HEK293T (cell line): Measurements from ENCODE around the gene KRT6A.

Experiments
- CTCF ChIA-PET: fragments of 350-600 bp; formaldehyde crosslinking; extraction: SDS; loops from one replicate; lab custom pipeline; 2021; ENCODE audit warnings: antibody characterized with exemption, inconsistent platforms; lab: Yijun Ruan, JAX
- POLR2A ChIA-PET: fragments of 350-600 bp; formaldehyde crosslinking; extraction: SDS; loops from one replicate; lab custom pipeline; 2020; ENCODE audit warnings: antibody characterized with exemption, inconsistent platforms; lab: Yijun Ruan, JAX
- DNase-seq: peaks from one replicate; pipeline ENCODE4 v3.0.0; 2012; ENCODE audit warnings: mixed read lengths; ENCODE audit errors: extremely low spot score
- ARNT ChIP-seq: fragments of 450-650 bp; IDR thresholded peaks from 2 replicates; pipeline ENCODE4 v1.6.1; 2017; ENCODE audit warnings: mild to moderate bottlenecking
- BHLHE40 ChIP-seq: fragments of 450-650 bp; IDR thresholded peaks from 2 replicates; pipeline ENCODE4 v1.6.1; 2016; ENCODE audit warnings: mild to moderate bottlenecking, moderate library complexity, borderline replicate concordance
- CTBP1 ChIP-seq: fragments of 450-650 bp; IDR thresholded peaks from 2 replicates; pipeline ENCODE4 v1.6.1; 2016; ENCODE audit warnings: borderline replicate concordance
- ELF4 ChIP-seq: fragments of 450-650 bp; IDR thresholded peaks from 2 replicates; pipeline ENCODE4 v1.6.1; 2017; ENCODE audit warnings: antibody characterized with exemption
- FOXA1 ChIP-seq: fragments of 450-650 bp; IDR thresholded peaks from 2 replicates; pipeline ENCODE4 v1.6.1; 2016; ENCODE audit warnings: mild to moderate bottlenecking
- FOXK2 ChIP-seq: fragments of 450-650 bp; IDR thresholded peaks from 2 replicates; pipeline ENCODE4 v1.6.1; 2016; ENCODE audit warnings: mild to moderate bottlenecking
- FOXM1 ChIP-seq: fragments of 450-650 bp; IDR thresholded peaks from 2 replicates; pipeline ENCODE4 v1.6.1; 2017; ENCODE audit warnings: mild to moderate bottlenecking, borderline replicate concordance
- HDGF ChIP-seq: fragments of 450-650 bp; IDR thresholded peaks from 2 replicates; pipeline ENCODE4 v1.6.1; 2017; ENCODE audit warnings: antibody characterized with exemption, borderline replicate concordance
- L3MBTL2 ChIP-seq: fragments of 450-650 bp; conservative IDR thresholded peaks from 2 replicates; pipeline ENCODE4 v1.6.1; 2016; ENCODE audit warnings: mild to moderate bottlenecking
- LEF1 ChIP-seq: fragments of 450-650 bp; IDR thresholded peaks from 2 replicates; pipeline ENCODE4 v1.6.1; 2017; ENCODE audit warnings: mild to moderate bottlenecking, borderline replicate concordance
- NFRKB ChIP-seq: fragments of 450-650 bp; IDR thresholded peaks from 2 replicates; pipeline ENCODE4 v1.6.1; 2016; ENCODE audit warnings: mild to moderate bottlenecking, moderate library complexity
- PKNOX1 ChIP-seq: fragments of 450-650 bp; IDR thresholded peaks from 2 replicates; pipeline ENCODE4 v1.6.1; 2016
- SP1 ChIP-seq: fragments of 450-650 bp; IDR thresholded peaks from 2 replicates; pipeline ENCODE4 v1.6.1; 2017
- SUZ12 ChIP-seq: fragments of 450-650 bp; IDR thresholded peaks from 2 replicates; pipeline ENCODE4 v1.6.1; 2016; ENCODE audit warnings: mild to moderate bottlenecking
- TARDBP ChIP-seq: fragments of 450-650 bp; IDR thresholded peaks from 2 replicates; pipeline ENCODE4 v1.6.1; 2016
- ZNF384 ChIP-seq: fragments of 450-650 bp; IDR thresholded peaks from 2 replicates; pipeline ENCODE4 v1.6.1; 2016

KRT6A gene

GRCh38 chr12:52441320-52441911 lies 51.6 kb downstream of the KRT6A start:
- POLR2A ChIA-PET, result no interaction called here
- no peak for DNase-seq
- CTCF ChIA-PET, result no interaction called here
- no peak for TF ChIP-seq ELF4

GRCh38 chr12:52440821-52441319 lies 52.2 kb downstream of the KRT6A start:
- CTCF ChIA-PET, result no interaction called here
- no peak for TF ChIP-seq LEF1
- TF ChIP-seq ARNT, result no peak
- TF ChIP-seq SP1, result no peak
- TF ChIP-seq CTBP1, result no peak
- TF ChIP-seq TARDBP, result no peak
- TF ChIP-seq FOXK2, result no peak
- no peak for DNase-seq
- POLR2A ChIA-PET, result no interaction called here

DNA sequence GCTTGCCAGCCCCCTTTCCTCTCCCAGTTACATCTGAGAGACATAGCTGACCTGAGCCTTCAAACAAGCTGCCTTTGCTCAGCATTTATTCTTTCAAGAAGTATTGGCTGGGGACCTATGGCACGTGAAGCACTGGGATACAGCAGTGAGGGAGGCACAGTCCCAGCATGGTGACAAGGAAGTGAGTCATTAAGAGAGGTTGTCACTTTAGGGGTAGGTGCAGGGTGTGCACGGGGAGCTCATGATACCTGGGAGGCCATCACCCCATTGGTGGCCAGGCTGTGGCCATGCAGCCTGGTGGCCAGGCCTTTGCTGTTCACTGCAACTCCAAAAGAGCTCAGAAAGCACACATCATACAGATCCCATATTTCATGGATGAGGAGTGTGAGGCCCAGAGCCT lies 53.2 kb downstream of the KRT6A start:
- DNase-seq, result no peak
- TF ChIP-seq L3MBTL2, result no peak
- TF ChIP-seq SP1, result no peak
- no peak for TF ChIP-seq NFRKB
- no peak for TF ChIP-seq PKNOX1
- no peak for TF ChIP-seq SUZ12
- TF ChIP-seq ZNF384, result no peak
- TF ChIP-seq FOXA1, result no peak
- ChIA-PET POLR2A (no interaction called here), CTCF (no interaction called here)

DNA sequence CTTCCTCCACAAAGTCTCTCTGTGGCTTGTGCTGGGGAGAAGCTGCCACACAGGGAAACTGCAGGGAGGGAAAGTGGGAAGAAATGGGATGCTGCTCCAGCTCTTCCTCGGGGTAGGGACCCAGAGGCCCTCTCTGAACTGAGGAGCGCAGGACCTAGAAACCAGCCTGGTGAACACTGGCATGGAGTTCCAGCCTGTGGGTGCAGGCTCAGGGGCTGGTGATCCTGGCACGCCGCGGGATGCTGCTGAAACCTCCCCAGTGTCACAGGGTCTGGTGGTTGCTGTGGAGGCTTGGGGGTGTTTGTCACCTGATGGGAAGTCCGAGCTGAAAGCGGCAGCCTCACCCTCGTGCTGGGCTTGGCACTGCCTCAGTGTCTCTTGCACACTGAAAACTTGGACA lies 53.6 kb downstream of the KRT6A start:
- TF ChIP-seq FOXA1, result no peak
- no peak for TF ChIP-seq HDGF
- no peak for TF ChIP-seq FOXK2
- TF ChIP-seq BHLHE40, result no peak
- TF ChIP-seq TARDBP, result no peak
- TF ChIP-seq ELF4, result no peak
- TF ChIP-seq ZNF384, result no peak
- TF ChIP-seq FOXM1, result no peak
- no peak for TF ChIP-seq CTBP1
- TF ChIP-seq PKNOX1, result no peak
- no peak for TF ChIP-seq SUZ12
- TF ChIP-seq ARNT, result no peak
- no peak for TF ChIP-seq NFRKB
- no peak for TF ChIP-seq LEF1
- TF ChIP-seq SP1, result no peak
- TF ChIP-seq L3MBTL2, result no peak
- DNase-seq, result no peak
- ChIA-PET CTCF (no interaction called here), POLR2A (no interaction called here)

- TF ChIP-seq FOXM1 (no peak), ZNF384 (no peak), FOXA1 (no peak), ARNT (no peak), BHLHE40 (no peak), SUZ12 (no peak)
- ChIA-PET POLR2A (no interaction called here), CTCF (no interaction called here)
- DNase-seq, result no peak
These were observed 54.5 kb downstream of the KRT6A start for GRCh38 chr12:52438305-52439301.

DNA sequence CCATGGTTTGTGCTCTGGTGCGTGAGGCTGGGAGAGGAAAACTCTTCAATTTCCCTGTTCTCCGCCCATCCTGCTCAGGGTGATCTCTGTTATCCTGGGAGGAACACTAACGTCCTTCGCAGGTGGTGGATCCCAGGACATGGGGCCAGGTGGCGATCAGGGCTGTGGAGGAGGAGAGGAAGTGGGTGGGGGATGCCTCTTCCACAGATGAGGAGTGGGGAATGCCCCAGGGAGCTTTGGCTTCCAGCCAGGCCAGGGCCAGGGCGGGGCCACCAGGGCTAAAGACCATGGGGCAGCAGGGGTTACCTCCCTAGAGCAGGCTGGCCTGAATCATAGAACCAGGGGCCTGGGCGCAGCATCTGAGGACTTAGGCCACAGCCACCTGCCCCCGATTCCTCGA lies 55.5 kb downstream of the KRT6A start:
- TF ChIP-seq SP1 (no peak), TARDBP (no peak), BHLHE40 (no peak), ELF4 (no peak), PKNOX1 (no peak), SUZ12 (no peak), ARNT (no peak), FOXA1 (no peak), NFRKB (no peak), ZNF384 (no peak), FOXK2 (no peak), FOXM1 (no peak), L3MBTL2 (no peak), CTBP1 (no peak), HDGF (no peak)
- DNase-seq, result no peak
- ChIA-PET POLR2A (no interaction called here), CTCF (no interaction called here)
